HG03457 (cell line): ENCODE data around the gene PHACTR3.

Experiments
- ATAC-seq: cut with Tn5 transposase; IDR thresholded peaks from one replicate; pipeline ENCODE4 v1.9.1; 2021; ENCODE audit warnings: moderate number of reproducible peaks; ENCODE audit not compliant: unreplicated experiment

PHACTR3 gene

DNA sequence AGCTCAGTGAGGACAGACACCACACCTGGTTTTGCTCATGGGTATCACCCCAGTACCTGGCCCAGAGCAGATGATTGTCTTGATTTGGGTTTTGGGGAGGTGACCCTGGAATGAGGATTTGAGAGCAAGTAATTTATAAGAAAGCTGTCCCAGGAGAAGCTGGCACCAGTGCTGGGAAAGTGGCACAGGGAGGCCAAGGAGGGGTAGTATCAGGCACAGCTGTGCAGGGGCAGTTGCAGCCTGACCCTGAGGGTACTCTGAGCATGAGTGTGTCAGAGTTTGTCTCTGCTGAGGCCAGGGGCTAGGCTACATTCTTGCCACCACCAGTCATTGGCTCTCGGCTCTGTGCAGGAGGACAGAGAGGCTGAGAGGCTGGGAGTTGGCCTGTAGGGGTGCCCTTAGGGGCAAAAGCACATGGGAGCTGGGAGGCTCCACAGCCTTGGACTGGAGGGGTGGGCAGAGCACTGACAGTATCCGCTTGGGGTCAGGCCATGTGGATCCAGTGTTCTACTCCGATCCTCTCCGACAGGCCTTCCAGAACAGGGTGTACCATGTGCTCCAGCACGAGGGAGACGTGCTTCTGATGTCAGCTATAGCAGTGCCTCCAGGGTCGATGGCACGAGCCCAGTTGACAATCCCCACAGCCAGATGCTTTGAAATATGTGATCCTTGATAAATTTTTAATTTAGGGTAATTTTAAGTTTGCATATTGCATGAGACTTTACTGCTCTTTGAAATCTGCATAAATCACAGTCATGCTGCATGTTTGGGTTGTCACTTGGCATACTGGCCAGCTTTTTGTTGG is 121.3 kb downstream of the PHACTR3 start:
- no peak for ATAC-seq

DNA sequence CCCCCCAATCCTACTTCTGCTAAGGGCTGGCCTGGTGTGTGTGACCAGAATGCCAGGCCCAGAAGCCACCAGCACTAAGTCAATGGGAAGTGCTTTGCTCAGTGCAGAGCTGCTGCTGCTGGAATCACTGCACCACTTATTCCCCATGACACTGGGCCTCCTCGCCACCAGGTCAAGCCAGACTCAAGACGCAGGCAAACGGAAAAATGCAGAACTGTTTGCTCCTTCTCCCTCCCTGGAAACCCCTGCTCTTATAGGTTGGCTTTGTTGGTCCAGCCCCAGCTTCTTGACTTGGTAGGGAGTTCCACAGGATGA is 121.9 kb downstream of the PHACTR3 start:
- no peak for ATAC-seq

GRCh38 chr20:59728722-59729430 is 124.5 kb downstream of the PHACTR3 start:
- no peak for ATAC-seq

- ATAC-seq = no peak
Measured at GRCh38 chr20:59729506-59729905, 125.2 kb downstream of the PHACTR3 start.

GRCh38 chr20:59730722-59731121 is 126.4 kb downstream of the PHACTR3 start:
- no peak for ATAC-seq

DNA sequence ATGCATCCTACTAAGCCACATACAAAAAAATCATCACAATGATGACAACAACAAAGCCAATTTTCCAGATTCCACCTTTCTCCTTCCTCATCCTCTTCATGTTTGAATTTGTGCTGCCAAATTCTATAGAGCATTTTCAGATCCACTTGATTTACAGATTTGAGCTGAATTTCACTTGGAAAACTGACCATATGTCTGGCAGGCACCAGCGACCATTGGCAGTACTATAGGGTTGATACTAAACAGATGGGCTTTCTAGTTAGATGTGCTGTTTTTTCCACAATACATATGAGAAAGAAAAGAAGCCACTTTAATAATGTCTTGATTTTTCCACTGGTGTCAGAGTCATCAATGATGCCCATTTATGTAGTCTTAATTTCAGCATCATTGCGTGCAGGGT is 127.0 kb downstream of the PHACTR3 start:
- no peak for ATAC-seq

DNA sequence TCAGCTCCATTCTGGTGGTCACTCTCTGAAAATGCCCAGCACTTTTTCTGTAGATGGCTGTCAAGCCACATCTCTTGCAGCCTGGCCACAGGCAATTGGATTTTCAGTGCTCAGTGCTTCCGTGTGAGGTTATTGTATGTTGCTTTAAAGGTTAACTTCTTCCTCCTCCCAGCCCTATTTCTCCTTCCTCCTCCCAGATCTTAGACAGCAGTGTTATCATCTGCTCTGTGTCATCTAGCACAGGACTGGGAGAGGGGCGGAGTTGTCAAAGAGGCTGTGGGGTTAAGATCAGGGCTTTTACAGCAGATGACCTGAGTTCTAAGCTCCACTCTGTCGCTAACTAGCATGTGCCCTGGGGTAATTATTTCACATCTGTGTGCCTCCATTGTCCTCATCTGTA is 129.0 kb downstream of the PHACTR3 start:
- ATAC-seq = no peak

DNA sequence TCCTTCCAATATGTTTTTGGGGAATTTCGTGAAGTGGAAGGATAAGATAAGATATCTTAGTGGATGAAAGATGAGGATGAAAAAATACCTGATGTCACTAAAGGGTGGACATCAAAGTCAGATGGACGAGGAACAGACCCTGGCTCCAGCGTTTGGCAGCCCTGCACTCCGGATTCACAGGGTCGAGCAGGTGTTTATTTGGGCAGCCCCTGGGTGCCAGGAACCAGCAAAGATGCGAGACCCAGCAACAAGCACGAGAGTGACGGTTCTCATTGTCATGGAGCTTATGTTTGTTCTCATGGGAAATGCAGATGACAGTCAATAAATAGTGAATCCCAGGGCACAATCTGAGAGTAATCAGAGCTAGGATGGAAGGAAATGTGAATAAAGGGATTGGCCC is 131.1 kb downstream of the PHACTR3 start:
- ATAC-seq = no peak

GRCh38 chr20:59735917-59736316 is 131.6 kb downstream of the PHACTR3 start:
- no peak for ATAC-seq

GRCh38 chr20:59736366-59736765 is 132.0 kb downstream of the PHACTR3 start:
- no peak for ATAC-seq

GRCh38 chr20:59737073-59737666 is 132.8 kb downstream of the PHACTR3 start:
- no peak for ATAC-seq

GRCh38 chr20:59737816-59738215 is 133.5 kb downstream of the PHACTR3 start:
- no peak for ATAC-seq

- ATAC-seq = no peak
Measured at GRCh38 chr20:59738851-59739250, 134.5 kb downstream of the PHACTR3 start.

DNA sequence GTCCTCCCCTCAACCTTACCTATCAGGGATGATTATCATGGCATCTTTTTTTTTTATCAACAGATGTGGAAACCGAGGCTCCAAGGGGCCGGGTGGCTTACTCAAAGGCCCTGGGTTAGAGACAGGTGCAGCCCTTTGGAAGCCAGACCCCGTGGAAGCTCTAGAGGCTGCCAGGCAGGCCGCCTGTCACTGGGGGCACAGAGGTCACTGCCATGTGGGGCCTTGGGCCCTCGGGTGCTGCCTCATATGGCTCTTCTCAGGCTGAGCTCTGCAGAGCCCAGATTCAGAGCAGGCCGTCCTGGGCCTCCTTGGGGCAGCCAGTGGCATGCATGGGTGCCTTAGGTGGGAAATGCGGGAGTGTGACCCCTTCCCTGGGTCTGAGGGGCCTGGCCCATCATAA is 136.3 kb downstream of the PHACTR3 start:
- ATAC-seq = no peak

DNA sequence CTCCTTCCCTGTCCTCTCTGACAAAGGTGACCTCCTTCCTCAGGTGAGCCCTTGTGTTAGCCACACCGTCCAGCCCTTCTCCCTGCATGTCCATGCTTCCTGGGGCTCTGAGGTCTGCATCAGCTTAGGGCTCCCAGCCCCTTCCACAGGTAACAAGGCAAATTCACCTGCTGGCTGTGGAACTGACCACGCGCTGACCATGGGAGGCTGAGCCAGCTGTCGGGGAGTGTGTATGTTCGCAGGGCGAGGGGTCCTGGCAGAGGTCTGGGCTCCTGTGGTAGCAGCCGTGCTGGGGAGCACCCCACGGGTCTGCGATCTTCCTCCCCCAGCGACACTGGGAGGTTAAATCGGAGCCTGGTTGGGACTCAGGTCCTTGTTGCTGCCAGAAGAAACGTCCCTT is 136.7 kb downstream of the PHACTR3 start:
- no peak for ATAC-seq

GRCh38 chr20:59742351-59743095 is 138.2 kb downstream of the PHACTR3 start:
- no peak for ATAC-seq

DNA sequence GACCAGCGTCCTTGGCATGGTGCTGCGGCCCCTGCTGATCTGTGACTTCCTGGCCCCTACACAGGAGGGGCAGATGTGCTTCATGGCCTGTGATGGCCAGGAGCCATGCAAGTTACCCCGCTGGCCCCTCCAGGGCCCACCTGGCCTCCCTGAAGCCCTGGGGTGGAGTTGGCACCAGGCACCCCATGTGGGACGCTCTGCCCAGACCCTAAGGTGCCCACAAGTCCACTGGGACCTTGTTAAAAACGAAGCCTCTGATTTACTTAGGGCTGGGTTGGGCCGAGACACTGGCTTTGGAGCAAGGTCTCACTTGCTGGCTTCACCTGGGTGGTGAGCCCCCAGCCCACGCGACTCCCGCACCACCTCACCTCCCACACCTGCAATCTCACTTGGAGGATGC is 139.0 kb downstream of the PHACTR3 start:
- no peak for ATAC-seq

DNA sequence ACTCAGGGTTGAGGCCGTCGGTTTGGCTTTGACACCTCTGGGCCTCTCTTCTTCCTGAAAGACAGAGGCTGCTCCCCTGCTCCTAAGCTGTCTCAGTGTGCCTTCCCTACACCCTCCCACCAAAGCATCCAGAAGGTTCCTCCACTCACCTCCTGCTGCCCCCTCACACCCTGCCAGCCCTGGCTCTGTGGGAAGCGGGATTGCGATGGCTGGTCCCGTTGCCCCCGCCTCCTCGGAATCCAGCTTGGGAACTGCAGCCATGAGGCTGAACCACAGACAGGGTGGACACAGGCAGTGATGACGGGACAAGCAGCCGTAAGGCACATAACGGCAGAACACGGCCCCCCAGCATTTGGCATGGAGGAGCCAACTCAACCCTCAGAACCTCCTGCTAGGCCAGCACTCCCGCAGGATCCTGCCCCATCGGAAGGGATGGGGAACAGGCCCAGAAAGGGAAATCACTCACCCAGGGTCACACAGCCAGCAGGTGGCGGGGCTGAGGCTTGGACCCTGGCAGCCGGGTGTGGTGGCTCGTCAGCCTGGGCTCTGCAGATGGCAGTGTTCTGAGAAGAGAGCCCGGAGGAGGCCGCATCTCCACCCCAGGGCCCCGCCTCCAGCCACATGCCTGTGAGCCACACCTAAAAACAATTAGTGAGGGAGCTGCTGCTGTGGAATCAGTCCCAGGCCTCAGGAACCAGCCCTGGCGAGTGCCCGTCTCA is 139.6 kb downstream of the PHACTR3 start:
- ATAC-seq = no peak

GRCh38 chr20:59744756-59745155 is 140.4 kb downstream of the PHACTR3 start:
- no peak for ATAC-seq

DNA sequence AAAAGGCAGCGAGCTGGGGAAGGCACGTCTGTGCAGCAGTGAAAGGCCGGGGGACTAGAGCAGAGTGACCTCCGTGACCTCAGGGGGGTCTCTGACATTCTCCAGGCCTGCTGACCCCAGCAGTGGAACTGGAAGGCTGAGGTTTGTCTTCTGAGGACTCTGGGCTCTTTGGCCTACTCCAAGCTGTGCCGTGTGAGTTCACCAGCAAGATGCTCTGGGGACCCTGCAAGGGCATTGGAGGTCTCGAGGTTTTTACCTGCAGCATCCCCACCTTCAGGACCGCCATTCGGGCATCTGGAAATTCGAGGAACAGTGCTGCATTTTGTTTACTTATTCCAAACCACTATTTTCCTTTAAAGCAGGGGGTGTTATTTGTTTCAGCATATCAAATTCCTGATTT is 140.9 kb downstream of the PHACTR3 start:
- ATAC-seq = no peak

DNA sequence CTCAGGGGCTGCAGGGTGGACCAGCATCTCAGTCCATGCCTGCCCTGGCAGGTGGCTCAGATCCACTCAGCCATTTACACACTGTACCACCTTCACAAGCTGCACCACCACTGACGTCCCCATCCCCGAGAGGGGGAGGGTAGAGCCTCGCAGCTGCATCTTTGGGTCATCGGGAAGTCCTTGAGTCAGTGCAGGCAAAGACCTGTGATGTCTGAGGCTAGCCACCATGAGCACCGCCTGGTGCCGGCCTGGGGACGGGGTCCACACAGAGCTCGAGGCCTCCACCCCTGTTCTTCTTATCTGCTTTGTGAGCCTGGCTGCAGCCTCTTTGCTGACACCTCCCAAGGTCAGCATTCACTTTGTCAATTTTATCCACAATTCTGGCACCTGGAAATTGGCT is 141.4 kb downstream of the PHACTR3 start:
- ATAC-seq = no peak
